OCI-LY1 (cell line): ENCODE results near the gene RPS24.

Source experiments
- H2AFZ ChIP-seq: fragments of 200-600 bp; sonication (generic), shearing (Covaris generic); 2 replicates; pipeline ENCODE4 v1.6.0; 2014; ENCODE audit warnings: antibody characterized with exemption, mild to moderate bottlenecking, low read length
- H3F3A ChIP-seq: fragments of 200-600 bp; sonication (generic), shearing (Covaris generic); 2 replicates; pipeline ENCODE4 v1.6.0; 2014; ENCODE audit warnings: mild to moderate bottlenecking, antibody characterized with exemption, low read length, moderate library complexity; ENCODE audit not compliant: insufficient read depth
- H3K27ac ChIP-seq: fragments of 200-600 bp; sonication (generic); 2 replicates; pipeline ENCODE4 v1.5.1; 2014; ENCODE audit warnings: low read length, mixed run types, mild to moderate bottlenecking, low read depth; ENCODE audit not compliant: poor library complexity, severe bottlenecking
- H3K27me3 ChIP-seq: fragments of 200-600 bp; sonication (generic); 2 replicates; pipeline ENCODE4 v1.6.0; 2014; ENCODE audit warnings: antibody characterized with exemption, mild to moderate bottlenecking, low read length, moderate library complexity; ENCODE audit not compliant: insufficient read depth
- H3K36me3 ChIP-seq: fragments of 200-600 bp; sonication (generic); 2 replicates; pipeline ENCODE4 v1.6.1; 2014; ENCODE audit warnings: mild to moderate bottlenecking, antibody characterized with exemption, low read length, moderate library complexity, mixed read lengths; ENCODE audit not compliant: insufficient read depth
- H3K4me1 ChIP-seq: fragments of 200-600 bp; sonication (generic); 2 replicates; pipeline ENCODE4 v1.5.1; 2014; ENCODE audit warnings: mild to moderate bottlenecking, low read length, moderate library complexity; ENCODE audit not compliant: insufficient read depth, severe bottlenecking
- H3K4me2 ChIP-seq: fragments of 200-600 bp; sonication (generic), shearing (Covaris generic); 2 replicates; pipeline ENCODE4 v1.6.1; 2014; ENCODE audit warnings: low read length
- H3K4me3 ChIP-seq: fragments of 200-600 bp; sonication (generic); 2 replicates; pipeline ENCODE4 v1.5.1; 2014; ENCODE audit warnings: low read length, low read depth, mild to moderate bottlenecking, mixed read lengths; ENCODE audit not compliant: poor library complexity, severe bottlenecking
- H3K79me2 ChIP-seq: fragments of 200-600 bp; shearing (Covaris generic); 2 replicates; pipeline ENCODE4 v1.6.1; 2016; ENCODE audit warnings: mixed run types, low read length, mixed read lengths; ENCODE audit not compliant: insufficient read depth
- H3K9ac ChIP-seq: fragments of 200-600 bp; sonication (generic), shearing (Covaris generic); 2 replicates; pipeline ENCODE4 v1.6.1; 2014; ENCODE audit warnings: mild to moderate bottlenecking, low read length, mixed read lengths
- H3K9me2 ChIP-seq: fragments of 200-600 bp; sonication (generic), shearing (Covaris generic); 2 replicates; pipeline ENCODE4 v1.6.1; 2014; ENCODE audit warnings: low read depth, mild to moderate bottlenecking, low read length, mixed read lengths
- H3K9me3 ChIP-seq: fragments of 200-600 bp; shearing (Covaris generic); 2 replicates; pipeline ENCODE4 v1.6.1; 2014; ENCODE audit warnings: low read length, mixed read lengths
- H4K20me1 ChIP-seq: fragments of 200-600 bp; sonication (generic), shearing (Covaris generic); 2 replicates; pipeline ENCODE4 v1.6.0; 2016; ENCODE audit warnings: mild to moderate bottlenecking, low read length; ENCODE audit not compliant: insufficient read depth
- EZH2 ChIP-seq: fragments of 200-600 bp; sonication (generic), shearing (Covaris generic); IDR thresholded peaks from 2 replicates; pipeline ENCODE4 v1.8.0; 2017; ENCODE audit warnings: borderline replicate concordance, mixed run types, mild to moderate bottlenecking, antibody characterized with exemption, low read length, moderate library complexity, mixed read lengths
- TF ChIP-seq, protein P1 (sequence below): fragments of 200-600 bp; sonication (generic), shearing (Covaris generic); IDR thresholded peaks from 2 replicates; pipeline ENCODE4 v1.5.1; 2017; ENCODE audit warnings: mild to moderate bottlenecking, antibody characterized with exemption, low read length, moderate library complexity, mixed read lengths

The RPS24 gene

DNA sequence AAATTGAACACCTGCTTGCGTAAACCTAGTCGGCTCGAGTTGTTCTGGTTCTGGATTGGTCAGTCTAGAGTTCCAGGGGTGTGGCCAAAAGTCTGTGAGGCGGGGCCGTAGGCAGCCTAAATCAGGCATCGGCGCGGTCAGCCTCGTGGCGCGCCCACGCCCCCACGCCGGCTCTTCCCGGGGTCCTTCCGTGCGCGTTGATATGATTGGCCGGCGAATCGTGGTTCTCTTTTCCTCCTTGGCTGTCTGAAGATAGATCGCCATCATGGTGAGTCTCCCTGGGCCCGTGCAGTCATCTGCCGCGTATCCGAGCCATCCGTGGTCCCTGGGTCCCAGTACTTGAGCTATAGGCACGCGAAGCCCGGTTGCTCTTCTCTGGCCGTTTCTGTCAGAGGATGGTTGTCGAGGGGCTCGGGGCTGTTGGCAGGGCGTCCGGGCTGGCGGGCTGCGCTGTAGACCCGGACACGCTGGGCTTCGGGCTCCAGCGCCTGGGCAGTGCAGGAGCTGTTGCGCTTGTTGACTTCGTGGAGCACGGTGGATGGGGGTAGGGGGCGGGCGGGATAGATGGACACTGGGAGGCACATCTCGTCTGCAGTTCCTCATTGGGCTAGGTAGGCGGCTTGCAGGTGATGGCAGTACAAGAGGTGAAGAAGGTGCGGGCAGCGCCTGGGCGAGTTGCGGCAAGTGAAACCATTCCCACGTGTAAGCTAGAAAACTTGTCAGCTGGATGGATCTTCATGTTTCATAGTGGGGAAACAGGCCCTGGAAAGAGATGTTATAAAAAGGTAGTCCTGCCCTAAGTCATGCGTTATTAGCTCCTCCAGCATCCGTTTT is at the start of gene RPS24:
Gene RPS24 (plus strand): TSS at position 227 of the 834 bp plus-strand sequence. CDS start 39 bp downstream, at position 266.
- Histone ChIP-seq H3K9me2 (no peaks in the 10 kb centered on the region), H3K36me3 (peaks cover 47% of the 10 kb centered on the region), H4K20me1 (no peaks in the 10 kb centered on the region), H3K9ac (peak within 1 kb of the TSS; percentile 82), H3K27ac (peak within 1 kb of the TSS; percentile 31), H3F3A (no peaks in the 10 kb centered on the region), H3K4me1 (peaks cover 39% of the 10 kb centered on the region), H3K4me2 (peak within 1 kb of the TSS; percentile 69), H2AFZ (peak within 1 kb of the TSS; percentile 54; the same call in 1 of the 2 replicates), H3K9me3 (no peaks in the 10 kb centered on the region), H3K4me3 (peak within 1 kb of the TSS; percentile 89), H3K79me2 (peaks cover 20% of the 10 kb centered on the region), H3K27me3 (no peaks in the 10 kb centered on the region)
- no peak for TF ChIP-seq EZH2
- TF ChIP-seq, protein P1, sequence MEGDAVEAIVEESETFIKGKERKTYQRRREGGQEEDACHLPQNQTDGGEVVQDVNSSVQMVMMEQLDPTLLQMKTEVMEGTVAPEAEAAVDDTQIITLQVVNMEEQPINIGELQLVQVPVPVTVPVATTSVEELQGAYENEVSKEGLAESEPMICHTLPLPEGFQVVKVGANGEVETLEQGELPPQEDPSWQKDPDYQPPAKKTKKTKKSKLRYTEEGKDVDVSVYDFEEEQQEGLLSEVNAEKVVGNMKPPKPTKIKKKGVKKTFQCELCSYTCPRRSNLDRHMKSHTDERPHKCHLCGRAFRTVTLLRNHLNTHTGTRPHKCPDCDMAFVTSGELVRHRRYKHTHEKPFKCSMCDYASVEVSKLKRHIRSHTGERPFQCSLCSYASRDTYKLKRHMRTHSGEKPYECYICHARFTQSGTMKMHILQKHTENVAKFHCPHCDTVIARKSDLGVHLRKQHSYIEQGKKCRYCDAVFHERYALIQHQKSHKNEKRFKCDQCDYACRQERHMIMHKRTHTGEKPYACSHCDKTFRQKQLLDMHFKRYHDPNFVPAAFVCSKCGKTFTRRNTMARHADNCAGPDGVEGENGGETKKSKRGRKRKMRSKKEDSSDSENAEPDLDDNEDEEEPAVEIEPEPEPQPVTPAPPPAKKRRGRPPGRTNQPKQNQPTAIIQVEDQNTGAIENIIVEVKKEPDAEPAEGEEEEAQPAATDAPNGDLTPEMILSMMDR, result no peak

DNA sequence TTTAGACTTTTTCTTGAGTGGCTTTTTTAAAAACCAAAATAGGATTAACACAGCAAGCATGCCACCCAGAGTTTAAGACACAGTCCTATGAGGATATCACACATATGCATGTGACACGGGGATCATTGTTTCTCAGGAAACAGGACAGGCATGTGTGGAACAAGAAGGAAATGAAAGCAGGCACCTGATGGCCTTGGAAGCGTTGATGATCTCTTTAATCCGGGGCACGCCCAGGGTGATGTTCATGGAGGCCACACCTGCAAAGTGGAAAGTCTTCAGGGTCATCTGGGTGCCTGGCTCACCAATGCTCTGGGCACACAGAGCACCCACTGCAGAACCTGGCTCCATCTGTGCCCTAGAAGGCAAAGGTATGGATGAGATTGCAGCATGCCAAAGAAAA is 48.7 kb upstream of the RPS24 start:
- no peak overlapping the region for H3K4me2 ChIP-seq
- H3K9ac ChIP-seq, result no peak overlapping the region
- no peaks in the 10 kb centered on the region for H3K4me1 ChIP-seq
- no peaks in the 10 kb centered on the region for H3F3A ChIP-seq
- no peaks in the 10 kb centered on the region for H3K27me3 ChIP-seq
- no peaks in the 10 kb centered on the region for H3K9me2 ChIP-seq
- H3K9me3 ChIP-seq, result no peaks in the 10 kb centered on the region
- H2AFZ ChIP-seq, result no peak overlapping the region
- H3K27ac ChIP-seq, result no peak overlapping the region
- peaks cover 93% of the 10 kb centered on the region for H3K36me3 ChIP-seq
- H4K20me1 ChIP-seq, result no peaks in the 10 kb centered on the region
- H3K79me2 ChIP-seq, result no peaks in the 10 kb centered on the region
- TF ChIP-seq EZH2, result no peak
- TF ChIP-seq, protein P1, result no peak
- no peak overlapping the region for H3K4me3 ChIP-seq

- no peaks in the 10 kb centered on the region for H4K20me1 ChIP-seq
- no peak overlapping the region for H3K4me2 ChIP-seq
- H3K9ac ChIP-seq, result no peak overlapping the region
- no peak for TF ChIP-seq EZH2
- TF ChIP-seq, protein P1, result no peak
- H3K4me3 ChIP-seq, result no peak overlapping the region
- H3K4me1 ChIP-seq, result no peaks in the 10 kb centered on the region
- H3K9me3 ChIP-seq, result no peaks in the 10 kb centered on the region
- H3F3A ChIP-seq, result no peaks in the 10 kb centered on the region
- no peak overlapping the region for H2AFZ ChIP-seq
- H3K27me3 ChIP-seq, result no peaks in the 10 kb centered on the region
- peaks cover 94% of the 10 kb centered on the region for H3K36me3 ChIP-seq
- H3K79me2 ChIP-seq, result no peaks in the 10 kb centered on the region
- no peaks in the 10 kb centered on the region for H3K9me2 ChIP-seq
- H3K27ac ChIP-seq, result no peak overlapping the region
Observed at GRCh38 chr10:77987671-77988255, 45.9 kb upstream of the RPS24 start.
